Right lobe of liver (tissue), 4 donors: ENCODE measurements around the gene GBP2.

Experiments used
- CTCF ChIP-seq, 4 donors: fragments of 200-600 bp in 3 of 4; fragments of 450-650 bp in 1 of 4; IDR thresholded peaks; one replicate each; pipeline versions ENCODE4 v1.5.1 to v1.8.0; 2016 to 2022; ENCODE audit warnings: antibody characterized with exemption in 4 of 4, mild to moderate bottlenecking in 2 of 4
- POLR2A ChIP-seq: fragments of 450-650 bp; IDR thresholded peaks from one replicate; pipeline ENCODE4 v1.6.1; 2017; ENCODE audit warnings: antibody characterized with exemption, mild to moderate bottlenecking
- donor health status: DM: no; HTN: no; CAD: no.
- donor health status: DM: no; HTN: no; CAD: no.
- donor health status: DM: no; HTN: yes; CAD: no.

- TF ChIP-seq CTCF (IDR thresholded peaks at IDR 0.05), result peak in 3 of 4 donors; percentile 18 to 25 (median 20)
- TF ChIP-seq POLR2A, result no peak
Measured at GRCh38 chr1:89149229-89149628, 23.3 kb upstream of the GBP2 start.
